ENCODE measurements around the gene P2RX5.

Gene P2RX5

DNA sequence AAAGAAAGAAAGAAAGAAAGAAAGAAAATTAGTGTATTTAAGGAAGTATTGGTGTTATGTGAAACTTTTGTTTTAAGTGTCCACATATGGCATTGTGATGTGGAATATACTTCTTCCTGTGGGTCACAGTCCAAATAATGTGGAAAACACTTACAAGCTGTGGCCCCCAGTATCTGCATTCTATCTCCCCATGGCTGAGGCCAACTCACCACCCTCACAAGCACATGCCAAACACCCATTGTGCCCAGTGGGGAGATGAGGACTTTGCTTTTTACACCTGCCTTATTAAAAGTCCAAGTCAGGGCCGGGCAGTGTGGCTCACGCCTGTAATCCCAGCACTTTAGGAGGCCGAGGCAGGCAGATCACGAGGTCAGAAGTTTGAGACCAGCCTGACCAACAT is 4.0 kb upstream of the P2RX5 start:
- in situ Hi-C loops (cut with HindIII; ENCODE audit: low pct_unique_long_range_greater_than_20kb, low sequenced_read_pairs): no loop called here
- DNase-seq (ENCODE audit: low read depth in 1 of 2, low spot score in 1 of 2): no peak
- TF ChIP-seq JUND (IDR thresholded peaks at IDR 0.05; ENCODE audit: low read depth): no peak

DNA sequence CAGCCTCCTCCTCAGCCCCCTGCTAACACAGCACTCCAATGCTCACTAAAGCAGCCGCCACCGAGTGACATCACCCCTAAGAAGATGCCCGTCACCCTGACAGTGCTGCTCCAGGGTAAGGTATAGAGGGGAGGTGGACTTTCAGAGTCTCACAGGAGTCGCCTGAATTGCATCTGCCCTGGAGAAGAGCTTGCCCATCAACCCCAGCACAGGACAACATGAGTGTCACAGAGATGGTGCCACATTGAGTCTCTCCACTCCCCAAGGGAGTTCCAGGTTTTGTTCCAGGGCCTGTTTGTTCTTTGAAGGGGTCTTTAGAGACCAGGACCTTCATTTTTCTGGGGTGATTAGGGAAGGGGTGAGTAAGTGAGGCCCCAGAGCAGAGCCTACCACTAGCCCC is 2.2 kb upstream of the P2RX5 start:
- in situ Hi-C loops (cut with HindIII; ENCODE audit: low pct_unique_long_range_greater_than_20kb, low sequenced_read_pairs): no loop called here
- DNase-seq (ENCODE audit: low read depth in 1 of 2, low spot score in 1 of 2): no peak
- no peak for TF ChIP-seq JUND (IDR thresholded peaks at IDR 0.05; ENCODE audit: low read depth)

DNA sequence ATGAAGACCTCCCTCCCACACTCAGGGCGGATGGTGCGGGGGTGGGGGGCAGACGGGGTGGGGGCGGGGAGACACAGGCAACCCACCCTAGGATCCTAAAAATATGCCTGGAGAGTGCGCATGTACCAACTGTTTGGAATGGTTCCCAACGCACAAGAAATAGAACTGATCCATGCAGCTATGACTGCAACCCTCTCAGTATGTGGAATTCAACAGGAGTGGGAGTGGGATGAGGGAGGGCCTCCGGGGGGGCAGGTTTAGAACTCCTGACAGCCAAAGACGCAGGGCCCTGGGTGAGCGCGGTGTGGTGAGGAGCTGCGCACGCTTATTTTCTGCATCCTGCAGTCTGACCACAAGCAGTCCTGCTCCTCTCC is 1.1 kb upstream of the P2RX5 start:
- in situ Hi-C loops (cut with HindIII; ENCODE audit: low pct_unique_long_range_greater_than_20kb, low sequenced_read_pairs): no loop called here
- TF ChIP-seq JUND (IDR thresholded peaks at IDR 0.05; ENCODE audit: low read depth): no peak

DNA sequence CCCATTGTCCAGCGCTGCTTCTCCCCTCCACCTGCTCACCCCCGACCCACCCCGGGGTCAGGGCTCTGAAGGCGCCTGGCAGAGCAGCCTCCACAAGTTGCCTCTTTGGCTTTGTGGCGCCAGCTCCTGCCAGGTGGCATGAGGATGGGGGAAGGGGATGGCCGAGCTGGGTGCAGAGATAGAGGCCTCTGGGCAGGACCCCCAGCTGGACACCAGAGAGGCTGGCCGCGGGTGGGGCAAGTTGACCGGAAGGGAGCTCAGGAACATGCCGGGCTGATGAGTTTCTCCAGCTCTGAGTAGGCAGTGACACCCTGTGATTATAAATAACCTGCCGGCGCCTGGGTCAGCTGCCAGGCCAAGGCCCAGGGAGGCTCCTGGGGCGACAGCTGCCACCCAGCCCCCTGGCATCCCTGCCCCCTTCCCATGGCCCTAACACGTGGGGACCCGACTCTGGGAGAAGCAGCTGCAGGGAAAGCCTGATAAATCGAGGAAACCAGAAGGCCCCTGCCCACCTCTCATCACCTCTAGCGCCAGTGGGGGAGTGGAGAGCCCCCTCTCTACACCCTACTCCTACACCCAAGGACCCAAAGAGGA is 729 bp downstream of the P2RX5 start:
- in situ Hi-C loops (cut with HindIII; ENCODE audit: low pct_unique_long_range_greater_than_20kb, low sequenced_read_pairs): no loop called here
- no peak for TF ChIP-seq JUND (IDR thresholded peaks at IDR 0.05; ENCODE audit: low read depth)

More for the DNA sequence above, 1.1 kb upstream of the P2RX5 start:
- no peak for DNase-seq (ENCODE audit: low read depth in 1 of 2, low spot score in 1 of 2)

DNA sequence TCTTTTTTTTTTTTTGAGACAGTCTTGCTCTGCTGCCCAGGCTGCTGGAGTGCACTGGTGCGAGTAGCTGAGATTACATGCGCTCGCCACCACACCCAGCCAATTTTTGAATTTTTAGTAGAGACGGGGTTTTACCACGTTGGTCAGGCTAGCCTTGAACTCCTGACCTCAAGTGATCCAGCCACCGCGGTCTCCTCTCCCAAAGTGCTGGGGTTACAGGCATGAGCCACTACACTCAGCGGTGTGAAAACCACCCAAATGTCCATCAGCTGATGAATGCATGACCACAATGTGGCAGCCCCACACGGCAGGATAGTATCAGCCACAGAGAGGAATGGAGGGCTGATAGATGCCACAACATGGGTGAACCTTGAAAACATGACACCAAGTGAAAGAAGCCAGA is 2.1 kb downstream of the P2RX5 start:
- no peak for DNase-seq (ENCODE audit: low read depth in 1 of 2, low spot score in 1 of 2)
- no peak for TF ChIP-seq JUND (IDR thresholded peaks at IDR 0.05; ENCODE audit: low read depth)
- in situ Hi-C loops (cut with HindIII; ENCODE audit: low pct_unique_long_range_greater_than_20kb, low sequenced_read_pairs): no loop called here

More for the DNA sequence above, 729 bp downstream of the P2RX5 start:
- DNase-seq (ENCODE audit: low read depth in 1 of 2, low spot score in 1 of 2): no peak

DNA sequence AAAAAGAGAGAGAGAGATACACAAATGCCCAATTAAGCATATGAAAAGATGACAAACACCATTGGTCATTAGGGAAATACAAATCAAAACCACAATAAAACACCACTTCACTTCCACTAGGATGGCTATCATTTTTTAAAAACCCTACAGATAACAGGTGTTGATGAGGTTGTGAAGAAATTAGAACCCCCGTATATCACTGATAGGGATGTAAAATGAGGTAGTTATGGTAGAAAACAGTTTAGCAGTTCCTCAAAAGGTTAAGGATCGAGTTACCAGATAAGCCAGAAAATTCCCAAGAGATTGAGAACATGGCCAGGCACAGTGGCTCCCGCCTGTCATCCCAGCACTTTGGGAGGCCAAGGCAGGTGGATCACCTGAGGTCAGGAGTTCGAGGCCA is 2.8 kb downstream of the P2RX5 start:
- DNase-seq (ENCODE audit: low read depth in 1 of 2, low spot score in 1 of 2): no peak
- in situ Hi-C loops (cut with HindIII; ENCODE audit: low pct_unique_long_range_greater_than_20kb, low sequenced_read_pairs): no loop called here
- TF ChIP-seq JUND (IDR thresholded peaks at IDR 0.05; ENCODE audit: low read depth): no peak

DNA sequence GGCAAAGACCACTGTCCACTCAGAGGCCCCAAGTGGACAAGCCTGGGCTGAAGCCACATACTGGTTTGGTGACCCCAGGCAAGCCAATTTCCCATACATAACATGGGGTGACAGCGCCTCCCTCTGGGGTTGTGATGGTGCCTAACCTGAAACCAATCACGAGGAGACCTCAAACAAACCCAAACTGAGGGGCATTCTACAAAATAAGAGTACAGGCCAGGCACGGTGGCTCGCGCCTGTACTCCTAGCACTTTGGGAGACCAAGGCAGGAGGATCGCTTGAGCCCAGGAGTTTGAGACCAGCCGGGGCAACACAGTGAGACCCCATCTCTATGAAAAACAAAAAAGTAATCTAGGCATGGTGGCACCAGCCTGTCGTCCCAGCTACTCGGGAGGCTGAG is 3.6 kb downstream of the P2RX5 start:
- in situ Hi-C loops (cut with HindIII; ENCODE audit: low pct_unique_long_range_greater_than_20kb, low sequenced_read_pairs): no loop called here
- no peak for DNase-seq (ENCODE audit: low read depth in 1 of 2, low spot score in 1 of 2)
- no peak for TF ChIP-seq JUND (IDR thresholded peaks at IDR 0.05; ENCODE audit: low read depth)

DNA sequence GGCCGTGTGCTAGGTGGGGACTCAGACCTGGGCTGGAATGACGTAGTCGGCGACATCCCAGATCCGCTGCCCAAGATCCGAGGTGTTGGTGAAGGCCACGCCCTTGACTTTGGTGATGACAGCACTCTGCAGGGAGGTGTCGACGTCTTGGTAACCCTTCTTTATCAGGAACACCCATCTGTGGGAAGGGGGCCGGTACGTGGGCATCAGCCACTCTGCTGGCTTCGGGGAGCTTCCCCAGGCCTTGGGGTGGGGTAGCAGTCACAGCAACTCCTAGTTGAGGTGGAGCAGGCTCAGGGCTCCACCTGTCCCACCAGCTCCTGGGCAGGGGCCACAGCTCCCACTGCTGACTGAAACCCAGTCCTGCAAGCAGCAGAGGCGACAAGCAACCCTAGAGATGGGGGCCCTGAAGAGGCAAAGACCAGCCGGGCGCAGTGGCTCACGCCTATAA is 4.3 kb downstream of the P2RX5 start:
- no peak for TF ChIP-seq JUND (IDR thresholded peaks at IDR 0.05; ENCODE audit: low read depth)
- in situ Hi-C loops (cut with HindIII; ENCODE audit: low pct_unique_long_range_greater_than_20kb, low sequenced_read_pairs): no loop called here
- DNase-seq (ENCODE audit: low read depth in 1 of 2, low spot score in 1 of 2): no peak

DNA sequence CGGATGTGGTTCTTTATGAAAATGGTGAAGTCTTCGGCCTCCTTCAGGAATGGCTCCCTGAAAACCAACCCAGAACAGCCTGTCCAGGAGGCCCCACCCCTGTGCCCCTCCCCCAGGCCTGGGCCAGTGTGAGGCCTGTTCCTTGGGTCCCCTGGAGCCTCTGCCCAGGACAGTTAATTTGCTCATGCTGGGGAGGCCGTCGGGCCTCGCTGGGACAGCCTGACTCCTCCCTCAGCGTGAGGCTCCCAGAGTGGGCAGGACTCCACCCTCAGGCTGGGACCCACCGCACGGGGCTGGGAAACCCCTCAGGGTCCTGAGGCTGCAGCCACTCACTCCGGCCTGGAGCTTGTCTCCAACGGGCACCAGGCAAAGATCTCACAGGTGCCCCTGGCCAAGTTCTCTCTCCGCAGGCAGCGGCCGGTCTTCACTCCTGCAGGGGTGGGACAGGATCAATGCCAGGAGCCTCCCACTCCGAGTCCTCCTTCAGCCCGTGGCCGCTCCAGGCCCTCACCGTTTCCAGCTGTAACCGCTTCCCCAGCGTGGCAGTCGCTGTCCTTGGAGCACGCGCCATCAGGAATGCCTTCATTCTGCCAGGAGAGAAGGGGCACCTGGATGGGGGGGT is 5.8 kb downstream of the P2RX5 start:
- no peak for TF ChIP-seq JUND (IDR thresholded peaks at IDR 0.05; ENCODE audit: low read depth)

DNA sequence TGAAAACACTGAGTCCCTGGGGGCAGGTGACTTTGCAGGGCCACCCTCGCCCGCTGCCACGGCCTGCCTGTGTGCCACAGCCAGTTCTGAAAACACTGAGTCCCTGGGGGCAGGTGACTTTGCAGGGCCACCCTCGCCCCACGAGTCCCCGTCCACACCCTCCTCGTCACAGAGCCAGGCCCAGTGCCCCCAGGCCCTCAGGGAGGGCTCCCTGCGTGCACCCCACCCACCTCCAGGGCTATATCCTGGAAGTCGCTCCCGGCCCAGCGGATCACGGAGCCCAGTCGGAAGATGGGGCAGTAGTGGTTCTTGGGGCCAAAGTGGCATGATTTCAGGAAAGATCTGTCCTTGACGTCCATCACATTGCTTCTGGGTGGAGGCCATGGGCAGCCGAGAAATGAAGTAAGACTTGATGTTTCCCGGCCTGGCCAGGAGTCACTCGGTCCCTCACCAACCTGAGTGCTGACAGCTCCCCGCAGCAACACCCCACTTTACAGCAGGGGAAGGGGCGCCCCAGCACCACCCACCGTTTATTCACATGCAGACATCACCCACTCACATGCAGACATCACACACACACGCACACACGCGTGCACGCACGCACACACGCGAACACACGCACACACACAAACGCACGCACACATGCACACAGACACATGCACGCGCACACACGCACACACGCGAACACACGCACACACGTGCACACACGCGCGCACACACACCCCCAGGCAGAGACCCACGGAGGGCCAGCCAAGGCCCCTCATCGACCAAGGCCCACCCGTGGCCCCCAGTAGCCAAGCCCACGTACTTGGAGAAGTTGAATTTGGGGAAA is 6.5 kb downstream of the P2RX5 start:
- TF ChIP-seq JUND (IDR thresholded peaks at IDR 0.05; ENCODE audit: low read depth): no peak
- no peak for DNase-seq (ENCODE audit: low read depth in 1 of 2, low spot score in 1 of 2)
- in situ Hi-C loops (cut with HindIII; ENCODE audit: low pct_unique_long_range_greater_than_20kb, low sequenced_read_pairs): no loop called here

More for the DNA sequence above, 5.8 kb downstream of the P2RX5 start:
- in situ Hi-C loops (cut with HindIII; ENCODE audit: low pct_unique_long_range_greater_than_20kb, low sequenced_read_pairs): no loop called here
- no peak for DNase-seq (ENCODE audit: low read depth in 1 of 2, low spot score in 1 of 2)

DNA sequence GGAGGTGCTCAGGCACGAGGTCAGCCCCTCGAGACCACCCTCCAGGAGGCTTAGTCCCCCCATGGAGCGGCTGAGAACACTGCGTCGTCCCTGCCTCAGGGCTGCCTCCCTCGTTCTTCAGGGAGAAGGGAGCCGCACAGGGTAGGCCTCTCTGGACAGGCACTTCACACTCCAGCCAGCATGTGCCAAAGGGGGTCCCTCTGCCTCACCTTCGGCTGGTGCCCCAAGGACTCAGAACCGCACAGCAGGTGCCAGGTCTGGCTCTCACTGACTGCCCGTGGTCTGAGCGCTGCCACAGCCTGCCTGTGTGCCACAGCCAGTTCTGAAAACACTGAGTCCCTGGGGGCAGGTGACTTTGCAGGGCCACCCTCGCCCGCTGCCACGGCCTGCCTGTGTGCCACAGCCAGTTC is 7.1 kb downstream of the P2RX5 start:
- DNase-seq (ENCODE audit: low read depth in 1 of 2, low spot score in 1 of 2): no peak
- TF ChIP-seq JUND (IDR thresholded peaks at IDR 0.05; ENCODE audit: low read depth): no peak
- in situ Hi-C loops (cut with HindIII; ENCODE audit: low pct_unique_long_range_greater_than_20kb, low sequenced_read_pairs): no loop called here

DNA sequence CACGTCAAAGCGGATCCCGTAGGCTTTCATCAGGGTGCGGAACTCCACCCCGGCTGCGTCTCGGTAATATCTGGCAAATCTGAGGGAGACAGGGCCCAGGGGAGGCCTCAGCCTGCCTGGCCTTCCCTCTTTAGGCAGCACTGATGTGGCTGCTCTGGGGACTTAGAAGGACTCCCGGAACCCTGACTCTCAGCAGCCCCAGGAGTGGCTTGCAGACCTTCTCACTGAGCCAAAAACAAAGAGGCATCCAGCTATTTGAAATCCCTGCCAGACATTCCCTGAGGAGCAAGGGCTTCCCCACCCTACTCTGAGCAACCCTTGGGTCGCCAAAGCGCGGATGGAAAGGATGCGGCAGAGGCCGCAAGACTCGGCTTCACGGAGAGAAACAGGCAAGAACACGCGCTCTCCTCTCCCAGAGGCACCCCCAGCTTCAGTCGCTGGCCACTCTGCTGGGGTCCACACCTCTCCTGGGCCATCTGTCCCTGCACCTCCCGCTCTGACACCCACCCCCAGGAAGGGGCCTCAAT is 7.9 kb downstream of the P2RX5 start:
- no peak for TF ChIP-seq JUND (IDR thresholded peaks at IDR 0.05; ENCODE audit: low read depth)
- in situ Hi-C loops (cut with HindIII; ENCODE audit: low pct_unique_long_range_greater_than_20kb, low sequenced_read_pairs): no loop called here

DNA sequence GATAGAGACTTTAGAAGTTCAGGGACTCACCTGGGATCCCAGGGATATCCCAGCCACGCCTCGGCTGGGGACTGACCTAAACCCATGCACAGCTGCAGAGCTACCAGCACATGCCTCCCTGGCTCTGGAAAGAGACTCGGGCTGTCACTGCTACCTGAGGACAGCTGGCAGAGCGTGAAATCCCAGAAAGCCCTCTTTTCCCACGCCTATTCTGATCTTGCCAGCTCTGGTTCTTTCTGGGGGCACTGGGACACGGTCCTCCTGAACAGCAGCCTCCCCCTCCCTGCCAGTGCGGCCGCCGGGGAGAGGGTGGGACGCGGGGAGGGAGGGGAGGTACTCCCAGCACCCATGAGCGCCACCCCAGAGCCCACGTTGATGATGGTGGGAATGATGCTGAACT is 10.8 kb downstream of the P2RX5 start:
- no peak for TF ChIP-seq JUND (IDR thresholded peaks at IDR 0.05; ENCODE audit: low read depth)
- in situ Hi-C loops (cut with HindIII; ENCODE audit: low pct_unique_long_range_greater_than_20kb, low sequenced_read_pairs): no loop called here
- DNase-seq (ENCODE audit: low read depth in 1 of 2, low spot score in 1 of 2): no peak

More for the DNA sequence above, 7.9 kb downstream of the P2RX5 start:
- DNase-seq (ENCODE audit: low read depth in 1 of 2, low spot score in 1 of 2): no peak

All from T47D (cell line).